Measurements from ENCODE around the gene TTC4. TPM values are rescaled to one million over a fixed set of nuclear protein-coding genes. Genes with fewer than 3 reads are reported as not detected.

The TTC4 gene
- total RNA-seq, 1 experiment from 2014 or later, result 26.3 TPM

GRCh38 chr1:54782156-54782555 lies 66.5 kb downstream of the TTC4 start (continued):
- TF ChIP-seq REST (IDR thresholded peaks at IDR 0.05; ENCODE audit: low read depth) (no peak), YY1 (IDR thresholded peaks at IDR 0.05; ENCODE audit: extremely low read depth, insufficient replicate concordance, low read depth, low read length) (no peak), SRF (IDR thresholded peaks at IDR 0.05; ENCODE audit: low read depth) (no peak), SP1 (IDR thresholded peaks at IDR 0.05; ENCODE audit: low read depth) (no peak), FOSL1 (IDR thresholded peaks at IDR 0.05; ENCODE audit: low read depth) (no peak), EGR1 (IDR thresholded peaks at IDR 0.05; ENCODE audit: low read depth) (no peak)
- TF ChIP-seq, protein P1, sequence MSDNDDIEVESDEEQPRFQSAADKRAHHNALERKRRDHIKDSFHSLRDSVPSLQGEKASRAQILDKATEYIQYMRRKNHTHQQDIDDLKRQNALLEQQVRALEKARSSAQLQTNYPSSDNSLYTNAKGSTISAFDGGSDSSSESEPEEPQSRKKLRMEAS (IDR thresholded peaks at IDR 0.05), result no peak

DNA sequence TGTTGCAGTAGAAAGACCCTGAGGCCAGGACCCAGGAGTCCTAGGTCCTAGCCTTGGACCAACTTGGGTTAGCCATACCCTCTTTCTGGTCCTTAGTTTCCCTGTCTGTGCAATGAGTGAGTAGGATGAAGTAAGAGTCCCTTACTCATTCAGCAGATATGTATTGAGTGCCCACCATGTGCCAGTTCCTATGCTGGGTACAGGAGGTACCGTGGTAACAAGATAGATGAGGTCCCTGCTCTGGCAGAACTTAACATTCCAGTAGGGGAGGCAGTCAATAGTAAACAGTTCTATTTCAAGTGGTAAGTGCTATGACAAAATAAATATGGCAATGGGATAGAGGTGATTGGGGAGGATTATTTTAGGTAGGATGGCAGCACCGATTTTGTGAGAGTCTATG lies 66.9 kb downstream of the TTC4 start:
- H3K9me2 ChIP-seq (ENCODE audit: insufficient read depth), result no peaks in the 10 kb centered on the region
- H3K4me1 ChIP-seq (ENCODE audit: control insufficient read depth in 1 of 2, insufficient read depth in 2 of 2, low read length in 2 of 2), result peaks cover 0 to 4% of the 10 kb centered on the region in 2 experiments; a peak in 1 of 4 replicates
- H3K36me3 ChIP-seq (ENCODE audit: control insufficient read depth in 1 of 2, insufficient read depth in 2 of 2, low read length in 2 of 2), result no peaks in the 10 kb centered on the region
- H4K20me1 ChIP-seq (ENCODE audit: insufficient read depth), result no peaks in the 10 kb centered on the region
- H3K9ac ChIP-seq (ENCODE audit: low read length), result no peak overlapping the region
- no TSS peak for BruUV-seq (replicated peaks)
- ChIA-PET CTCF (interaction anchor here (1.0 to 1.5 kb wide), 2 partner anchors 9 to 19 kb away, joined by 3 to 5 read pairs; partner anchors contain the start of gene TTC22), RAD21 (ENCODE audit: low non-redundant PET in 1 of 2, low total read pairs in 2 of 2, uncharacterized antibody in 2 of 2, unreplicated experiment in 2 of 2) (no interaction called here), POLR2A (no interaction called here)
- no peak overlapping the region for H3K27ac ChIP-seq (ENCODE audit: low read depth, low read length)
- H3K4me2 ChIP-seq (ENCODE audit: low read length), result no peak overlapping the region
- H3K4me3 ChIP-seq (replicated peaks in 1 of 2; ENCODE audit: low read depth in 1 of 2, low read length in 2 of 2), result no peak overlapping the region
- no peaks in the 10 kb centered on the region for H3K27me3 ChIP-seq (ENCODE audit: insufficient read depth, low read length)
- no peak overlapping the region for H2AFZ ChIP-seq (ENCODE audit: low read depth, low read length, poor library complexity, severe bottlenecking)
- intact Hi-C loops (cut with micrococcal nuclease), result no loop called here
- DNase-seq (ENCODE audit: low read depth, low spot score) (no peak), ATAC-seq (no peak)
- H3K9me3 ChIP-seq (ENCODE audit: control insufficient read depth in 1 of 2, insufficient read depth in 1 of 2, low read depth in 1 of 2, low read length in 2 of 2), result no peaks in the 10 kb centered on the region
- no peaks in the 10 kb centered on the region for H3K79me2 ChIP-seq (ENCODE audit: insufficient read depth, low read length)
- no peak for TF ChIP-seq SIN3A (IDR thresholded peaks at IDR 0.05; ENCODE audit: low read depth)
- TF ChIP-seq, protein P2, sequence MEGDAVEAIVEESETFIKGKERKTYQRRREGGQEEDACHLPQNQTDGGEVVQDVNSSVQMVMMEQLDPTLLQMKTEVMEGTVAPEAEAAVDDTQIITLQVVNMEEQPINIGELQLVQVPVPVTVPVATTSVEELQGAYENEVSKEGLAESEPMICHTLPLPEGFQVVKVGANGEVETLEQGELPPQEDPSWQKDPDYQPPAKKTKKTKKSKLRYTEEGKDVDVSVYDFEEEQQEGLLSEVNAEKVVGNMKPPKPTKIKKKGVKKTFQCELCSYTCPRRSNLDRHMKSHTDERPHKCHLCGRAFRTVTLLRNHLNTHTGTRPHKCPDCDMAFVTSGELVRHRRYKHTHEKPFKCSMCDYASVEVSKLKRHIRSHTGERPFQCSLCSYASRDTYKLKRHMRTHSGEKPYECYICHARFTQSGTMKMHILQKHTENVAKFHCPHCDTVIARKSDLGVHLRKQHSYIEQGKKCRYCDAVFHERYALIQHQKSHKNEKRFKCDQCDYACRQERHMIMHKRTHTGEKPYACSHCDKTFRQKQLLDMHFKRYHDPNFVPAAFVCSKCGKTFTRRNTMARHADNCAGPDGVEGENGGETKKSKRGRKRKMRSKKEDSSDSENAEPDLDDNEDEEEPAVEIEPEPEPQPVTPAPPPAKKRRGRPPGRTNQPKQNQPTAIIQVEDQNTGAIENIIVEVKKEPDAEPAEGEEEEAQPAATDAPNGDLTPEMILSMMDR (IDR thresholded peaks at IDR 0.05 in 2 of 3, conservative IDR thresholded peaks at IDR 0.05 in 1 of 3; ENCODE audit: borderline replicate concordance in 1 of 3, insufficient read depth in 1 of 3, low read depth in 2 of 3, low read length in 2 of 3), result no peak
- no peak for TF ChIP-seq YY1 (IDR thresholded peaks at IDR 0.05; ENCODE audit: extremely low read depth, insufficient replicate concordance, low read depth, low read length)
- TF ChIP-seq EZH2phosphoT487 (IDR thresholded peaks at IDR 0.05; ENCODE audit: borderline replicate concordance), result no peak
- no peak for TF ChIP-seq TCF7L2 (IDR thresholded peaks at IDR 0.05; ENCODE audit: borderline replicate concordance, extremely low read depth, insufficient read depth, insufficient read length)
- TF ChIP-seq JUND (IDR thresholded peaks at IDR 0.05), result no peak
- TF ChIP-seq, protein P1 (IDR thresholded peaks at IDR 0.05), result no peak
- TF ChIP-seq, protein P3, sequence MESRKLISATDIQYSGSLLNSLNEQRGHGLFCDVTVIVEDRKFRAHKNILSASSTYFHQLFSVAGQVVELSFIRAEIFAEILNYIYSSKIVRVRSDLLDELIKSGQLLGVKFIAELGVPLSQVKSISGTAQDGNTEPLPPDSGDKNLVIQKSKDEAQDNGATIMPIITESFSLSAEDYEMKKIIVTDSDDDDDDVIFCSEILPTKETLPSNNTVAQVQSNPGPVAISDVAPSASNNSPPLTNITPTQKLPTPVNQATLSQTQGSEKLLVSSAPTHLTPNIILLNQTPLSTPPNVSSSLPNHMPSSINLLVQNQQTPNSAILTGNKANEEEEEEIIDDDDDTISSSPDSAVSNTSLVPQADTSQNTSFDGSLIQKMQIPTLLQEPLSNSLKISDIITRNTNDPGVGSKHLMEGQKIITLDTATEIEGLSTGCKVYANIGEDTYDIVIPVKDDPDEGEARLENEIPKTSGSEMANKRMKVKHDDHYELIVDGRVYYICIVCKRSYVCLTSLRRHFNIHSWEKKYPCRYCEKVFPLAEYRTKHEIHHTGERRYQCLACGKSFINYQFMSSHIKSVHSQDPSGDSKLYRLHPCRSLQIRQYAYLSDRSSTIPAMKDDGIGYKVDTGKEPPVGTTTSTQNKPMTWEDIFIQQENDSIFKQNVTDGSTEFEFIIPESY (IDR thresholded peaks at IDR 0.05; ENCODE audit: extremely low read depth, insufficient replicate concordance, low read length), result no peak
- TF ChIP-seq CBX3 (IDR thresholded peaks at IDR 0.05; ENCODE audit: low read depth), result no peak

Measured in HCT116 (cell line).